HPDE6-E6E7 (cell line): Measurements from ENCODE around the gene SNCA.
A peak's percentile ranks its signal among the peaks of the same experiment; 100 is the strongest.

Source experiments
- DNase-seq: peaks from one replicate; pipeline ENCODE4 v3.0.0; 2011; ENCODE audit warnings: missing footprints; ENCODE audit errors: extremely low spot score

SNCA gene

GRCh38 chr4:89754531-89754930 is 82.4 kb downstream of the SNCA start:
- DNase-seq, result no peak

- DNase-seq, result peak; percentile 29
These were observed 83.3 kb downstream of the SNCA start for GRCh38 chr4:89753601-89754066.

- DNase-seq, result peak; percentile 3
These were observed 83.9 kb downstream of the SNCA start for GRCh38 chr4:89752932-89753598.

- DNase-seq, result no peak
These were observed 85.5 kb downstream of the SNCA start for GRCh38 chr4:89751416-89751815.

- DNase-seq, result no peak
These were observed 90.6 kb downstream of the SNCA start for GRCh38 chr4:89746377-89746776.

- no peak for DNase-seq
These were observed 91.3 kb downstream of the SNCA start for GRCh38 chr4:89745708-89746107.

GRCh38 chr4:89744914-89745313 is 92.0 kb downstream of the SNCA start:
- no peak for DNase-seq

- no peak for DNase-seq
These were observed 95.2 kb downstream of the SNCA start for GRCh38 chr4:89741768-89742167.

- DNase-seq, result no peak
These were observed 97.5 kb downstream of the SNCA start for GRCh38 chr4:89739311-89739988.

- DNase-seq, result peak; percentile 13
These were observed 99.1 kb downstream of the SNCA start for GRCh38 chr4:89737888-89738287.

GRCh38 chr4:89733946-89734345 is 103.0 kb downstream of the SNCA start:
- no peak for DNase-seq

- DNase-seq, result peak; percentile 19
These were observed 109.7 kb downstream of the SNCA start for GRCh38 chr4:89727238-89727637.

GRCh38 chr4:89725268-89725667 is 111.7 kb downstream of the SNCA start:
- DNase-seq, result no peak

- peak; percentile 49 for DNase-seq
These were observed 112.2 kb downstream of the SNCA start for GRCh38 chr4:89724716-89725115.

GRCh38 chr4:89723096-89723495 is 113.9 kb downstream of the SNCA start:
- no peak for DNase-seq

- DNase-seq, result no peak
These were observed 114.4 kb downstream of the SNCA start for GRCh38 chr4:89722517-89722916.

GRCh38 chr4:89720981-89721380 is 116.0 kb downstream of the SNCA start:
- DNase-seq, result no peak

GRCh38 chr4:89719536-89720090 is 117.3 kb downstream of the SNCA start:
- DNase-seq, result no peak

- no peak for DNase-seq
These were observed 120.1 kb downstream of the SNCA start for GRCh38 chr4:89716893-89717292.

- DNase-seq, result no peak
These were observed 121.3 kb downstream of the SNCA start for GRCh38 chr4:89715631-89716030.

GRCh38 chr4:89712827-89713226 is 124.1 kb downstream of the SNCA start:
- DNase-seq, result no peak

GRCh38 chr4:89712141-89712540 is 124.8 kb downstream of the SNCA start:
- no peak for DNase-seq

GRCh38 chr4:89708903-89709421 is 128.0 kb downstream of the SNCA start:
- DNase-seq, result no peak
